ENCODE data around the gene PPP1R15B. TPM values are rescaled to one million over a fixed set of nuclear protein-coding genes. Genes with fewer than 3 reads are reported as not detected.

Gene PPP1R15B
- total RNA-seq, 1 experiment from 2014 or later, result 45.9 TPM

DNA sequence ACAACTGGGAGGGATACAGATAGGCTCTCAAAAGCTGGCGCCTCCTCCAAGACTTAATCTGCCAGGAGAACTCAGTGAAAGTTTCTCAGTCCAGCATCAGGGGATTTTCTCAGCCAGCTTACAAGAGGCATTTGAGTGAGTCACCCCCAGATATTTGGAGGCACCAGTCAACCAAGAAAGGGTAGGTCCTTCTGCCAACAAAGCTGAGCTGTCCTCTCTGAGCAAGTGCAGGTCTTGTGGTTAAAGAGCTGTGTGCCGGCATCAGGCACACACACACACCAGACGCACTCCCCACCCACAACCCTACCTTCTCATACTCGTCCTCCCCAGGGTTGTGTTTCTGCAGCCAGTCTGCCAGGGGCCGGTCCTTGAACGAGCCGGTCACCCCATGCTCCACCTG is 27.0 kb upstream of the PPP1R15B start:
- Mint-ChIP-seq H3K27me3 (ENCODE audit: low read depth) (no peaks in the 10 kb centered on the region), H3K4me3 (no peak overlapping the region), H3K9me3 (no peaks in the 10 kb centered on the region), H3K36me3 (ENCODE audit: insufficient read depth in 1 of 3, low read depth in 3 of 3) (peaks cover 8 to 30% (median 24%) of the 10 kb centered on the region in 3 experiments; a peak in 5 of 7 replicates), H3K27ac (no peak overlapping the region), H3K4me1 (no peaks in the 10 kb centered on the region)
- no peak overlapping the region; the same call in 1 of the 2 replicates for H3K14ac ChIP-seq (ENCODE audit: insufficient read depth, low read length)
- H3K9ac ChIP-seq (ENCODE audit: extremely low read depth, insufficient read length, low read length), result no peak overlapping the region
- no CpG with 5 or more reads among the region's 7 CpGs for WGBS (ENCODE audit: extremely low coverage, insufficient read length, low lambda C conversion rate)
- no peak overlapping the region for H2BK5ac ChIP-seq (ENCODE audit: insufficient read length, low read length)
- H2AK5ac ChIP-seq (ENCODE audit: insufficient read length, low read length), result no peak overlapping the region
- no peak overlapping the region for H3K18ac ChIP-seq (ENCODE audit: insufficient read length, low read depth, low read length)
- no peak overlapping the region for H3K27ac ChIP-seq (ENCODE audit: insufficient read length, low read depth, low read length)
- no peak overlapping the region for H2BK12ac ChIP-seq (ENCODE audit: insufficient read length, low read depth, low read length)
- H3K23ac ChIP-seq (ENCODE audit: insufficient read length, low read depth, low read length), result no peak overlapping the region
- no peaks in the 10 kb centered on the region for H3K23me2 ChIP-seq (ENCODE audit: insufficient read length, low read depth, low read length, poor library complexity, severe bottlenecking)
- H2AFZ ChIP-seq (ENCODE audit: low read length), result no peak overlapping the region
- no peak overlapping the region for H3K4ac ChIP-seq (ENCODE audit: low read depth, low read length)
- TF ChIP-seq, protein P1, sequence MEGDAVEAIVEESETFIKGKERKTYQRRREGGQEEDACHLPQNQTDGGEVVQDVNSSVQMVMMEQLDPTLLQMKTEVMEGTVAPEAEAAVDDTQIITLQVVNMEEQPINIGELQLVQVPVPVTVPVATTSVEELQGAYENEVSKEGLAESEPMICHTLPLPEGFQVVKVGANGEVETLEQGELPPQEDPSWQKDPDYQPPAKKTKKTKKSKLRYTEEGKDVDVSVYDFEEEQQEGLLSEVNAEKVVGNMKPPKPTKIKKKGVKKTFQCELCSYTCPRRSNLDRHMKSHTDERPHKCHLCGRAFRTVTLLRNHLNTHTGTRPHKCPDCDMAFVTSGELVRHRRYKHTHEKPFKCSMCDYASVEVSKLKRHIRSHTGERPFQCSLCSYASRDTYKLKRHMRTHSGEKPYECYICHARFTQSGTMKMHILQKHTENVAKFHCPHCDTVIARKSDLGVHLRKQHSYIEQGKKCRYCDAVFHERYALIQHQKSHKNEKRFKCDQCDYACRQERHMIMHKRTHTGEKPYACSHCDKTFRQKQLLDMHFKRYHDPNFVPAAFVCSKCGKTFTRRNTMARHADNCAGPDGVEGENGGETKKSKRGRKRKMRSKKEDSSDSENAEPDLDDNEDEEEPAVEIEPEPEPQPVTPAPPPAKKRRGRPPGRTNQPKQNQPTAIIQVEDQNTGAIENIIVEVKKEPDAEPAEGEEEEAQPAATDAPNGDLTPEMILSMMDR (conservative IDR thresholded peaks at IDR 0.05), result no peak
- no peaks in the 10 kb centered on the region for H3K4me1 ChIP-seq (ENCODE audit: insufficient read depth, low read length)
- H2BK15ac ChIP-seq (ENCODE audit: low read depth, low read length), result no peak overlapping the region
- no peak overlapping the region for H3T11ph ChIP-seq (ENCODE audit: low read length)
- H4K8ac ChIP-seq (replicated peaks; ENCODE audit: insufficient read length, low read depth, low read length), result no peak overlapping the region
- H3K79me2 ChIP-seq (ENCODE audit: insufficient read depth, low read length), result no peaks in the 10 kb centered on the region
- no peak for DNase-seq
- no peak overlapping the region for H2BK20ac ChIP-seq (ENCODE audit: low read depth, low read length, poor library complexity, severe bottlenecking)
- H3K4me2 ChIP-seq (ENCODE audit: insufficient read depth, insufficient read length, low read length), result no peak overlapping the region
- H3K56ac ChIP-seq (ENCODE audit: insufficient read length, low read depth, low read length), result no peak overlapping the region
- no peak overlapping the region for H2BK120ac ChIP-seq (ENCODE audit: low read depth, low read length, poor library complexity, severe bottlenecking)
- no peaks in the 10 kb centered on the region for H3K79me1 ChIP-seq (ENCODE audit: insufficient read depth, low read depth, low read length, poor library complexity, severe bottlenecking)
- peaks cover 2% of the 10 kb centered on the region for H4K20me1 ChIP-seq (ENCODE audit: control insufficient read depth, insufficient read depth, insufficient read length)
- H3K27me3 ChIP-seq (ENCODE audit: insufficient read depth, low read length), result no peaks in the 10 kb centered on the region
- no peaks in the 10 kb centered on the region for H3K9me3 ChIP-seq (ENCODE audit: control insufficient read depth, low read depth, low read length)
- H4K5ac ChIP-seq (ENCODE audit: insufficient read length, low read depth, low read length), result no peak overlapping the region
- no peak overlapping the region for H4K91ac ChIP-seq (ENCODE audit: insufficient read length, low read depth, low read length)
